IgD-negative memory B cell (primary cell): ENCODE measurements around the gene PDZD2. TPM values are rescaled to one million over a fixed set of nuclear protein-coding genes. Genes with fewer than 3 reads are reported as not detected.
"Not testable (repeated sequence)": the region's sequence is repeated elsewhere in the genome, so short reads cannot be mapped to it uniquely, and the experiment has no call there.

Experiments used
- H3K27ac Mint-ChIP-seq, 3 donors: one replicate each; pipeline ENCODE4 v1.8.0; 2020 to 2022; ENCODE audit warnings: mild to moderate bottlenecking in 3 of 3, mixed read lengths in 3 of 3, moderate library complexity in 1 of 3
- H3K27me3 Mint-ChIP-seq: one replicate; pipeline ENCODE4 v1.8.0; 2021; ENCODE audit warnings: mixed read lengths
- H3K36me3 Mint-ChIP-seq: one replicate; pipeline ENCODE4 v1.8.0; 2020; ENCODE audit warnings: mild to moderate bottlenecking, mixed read lengths
- H3K4me1 Mint-ChIP-seq, 3 donors: one replicate each; pipeline ENCODE4 v1.8.0; 2020 to 2022; ENCODE audit warnings: mixed read lengths in 3 of 3, mild to moderate bottlenecking in 1 of 3
- H3K4me3 Mint-ChIP-seq, 4 donors: one replicate each; pipeline ENCODE4 v1.8.0; 2020 to 2022; ENCODE audit warnings: mild to moderate bottlenecking in 4 of 4, mixed read lengths in 4 of 4, moderate library complexity in 3 of 4
- H3K9me3 Mint-ChIP-seq, 3 donors: one replicate each; pipeline ENCODE4 v1.8.0; 2020 to 2021; ENCODE audit warnings: mixed read lengths in 3 of 3, mild to moderate bottlenecking in 1 of 3
- polyA plus RNA-seq: library from polyadenylated mRNA; unstranded; fragments of 300-500 nt; fragmentation: Illumina TruSeq; gene quantifications from one replicate; pipeline ENCODE4 v1.2.3, GENCODE V29; 2021

The PDZD2 gene
- polyA plus RNA-seq, 1 donor from 2014 or later = 0.16 TPM

DNA sequence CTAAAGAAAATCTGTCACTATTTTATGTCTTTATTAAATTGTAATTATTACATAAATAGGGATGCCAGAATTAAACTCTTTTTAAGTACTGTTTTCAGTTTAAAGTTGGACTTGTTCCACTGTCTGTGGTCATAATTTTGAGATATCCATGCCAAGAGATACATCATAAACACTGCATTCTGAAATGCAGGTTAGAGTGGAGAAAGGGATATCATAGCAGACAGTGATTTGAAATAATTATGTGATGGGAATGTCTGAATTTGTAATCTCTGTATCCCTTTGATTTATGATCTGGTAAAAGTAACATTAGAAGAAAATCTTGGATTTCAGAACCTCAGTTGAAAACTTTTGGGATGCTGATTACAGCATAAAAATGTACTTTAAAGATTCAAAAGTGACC lies 313.1 kb downstream of the PDZD2 start:
- Mint-ChIP-seq H3K4me1 (no peaks in the 10 kb centered on the region), H3K27me3 (no peaks in the 10 kb centered on the region), H3K4me3 (no peak overlapping the region), H3K9me3 (no peaks in the 10 kb centered on the region), H3K36me3 (no peaks in the 10 kb centered on the region), H3K27ac (no peak overlapping the region)

DNA sequence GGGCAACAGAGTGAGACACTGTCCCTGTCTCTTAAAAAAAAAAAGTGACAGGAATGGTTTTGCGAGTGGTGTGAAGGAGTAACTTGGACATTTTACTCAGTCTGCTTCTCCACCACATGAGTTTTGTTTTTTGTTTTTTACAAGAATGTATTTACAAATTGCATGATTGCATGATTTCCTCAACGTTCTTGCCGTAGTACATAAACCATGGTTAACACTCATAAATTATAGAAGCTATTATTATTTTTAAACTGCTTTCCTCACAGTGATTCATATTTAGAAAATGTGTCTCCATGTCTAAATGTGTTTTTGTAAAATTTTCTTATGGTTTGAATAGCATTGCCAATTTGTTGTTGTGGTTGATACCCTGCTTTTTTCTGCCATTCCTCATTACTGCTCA lies 315.2 kb downstream of the PDZD2 start:
- Mint-ChIP-seq H3K36me3 (no peaks in the 10 kb centered on the region), H3K4me3 (no peak overlapping the region), H3K9me3 (peaks cover 0 to 3% (median 0%) of the 10 kb centered on the region in 3 donors), H3K27ac (no peak overlapping the region), H3K27me3 (peaks cover 3% of the 10 kb centered on the region), H3K4me1 (no peaks in the 10 kb centered on the region)

DNA sequence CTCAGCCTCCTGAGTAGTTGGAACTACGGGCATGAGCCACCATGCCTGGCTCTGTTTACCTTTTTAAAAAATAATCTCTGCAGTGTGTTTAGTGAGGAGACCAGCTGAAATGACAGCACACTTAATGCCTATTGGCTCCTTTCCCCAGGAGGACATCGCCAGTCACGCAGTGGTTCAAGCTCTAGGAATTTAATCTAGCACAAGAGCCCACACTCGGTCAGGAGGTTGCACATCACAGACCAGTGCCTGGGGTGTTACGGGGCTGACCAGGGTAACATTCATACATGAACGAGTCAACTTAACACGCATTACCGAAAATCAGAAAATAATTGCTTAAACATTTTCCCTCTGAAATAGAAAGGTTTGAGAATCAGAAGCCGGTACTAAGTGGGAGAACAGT lies 318.2 kb downstream of the PDZD2 start:
- Mint-ChIP-seq H3K27me3 (peaks cover 6% of the 10 kb centered on the region), H3K4me3 (no peak overlapping the region), H3K27ac (peak overlapping the region in 1 of 3 donors; percentile 40), H3K9me3 (peaks cover 0 to 3% (median 0%) of the 10 kb centered on the region in 3 donors), H3K4me1 (peaks cover 0 to 1% (median 0%) of the 10 kb centered on the region in 3 donors), H3K36me3 (no peaks in the 10 kb centered on the region)

DNA sequence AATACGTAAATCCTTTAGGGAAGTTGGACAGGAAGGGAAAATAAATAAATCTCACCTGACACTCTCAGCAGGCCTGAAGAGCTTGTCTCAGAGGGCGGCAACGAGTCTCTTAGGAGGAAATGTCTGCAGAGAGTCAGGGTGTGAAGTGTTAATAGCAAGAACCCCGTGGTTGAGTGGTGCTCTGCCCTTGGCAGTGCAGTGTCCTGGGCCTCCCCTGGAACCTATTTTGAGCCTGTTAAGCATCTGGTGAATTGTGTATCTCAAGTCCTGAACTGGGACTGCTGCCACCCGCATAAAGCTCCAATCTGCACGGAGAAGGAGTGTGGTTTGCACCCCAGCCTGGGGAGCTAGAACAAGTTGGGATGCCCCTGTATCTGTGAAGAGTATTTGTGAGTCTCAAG lies 323.4 kb downstream of the PDZD2 start:
- H3K27ac Mint-ChIP-seq = no peak overlapping the region
- H3K27me3 Mint-ChIP-seq = peaks cover 14% of the 10 kb centered on the region
- no peak overlapping the region for H3K4me3 Mint-ChIP-seq
- peaks cover 0 to 1% (median 0%) of the 10 kb centered on the region in 3 donors for H3K4me1 Mint-ChIP-seq
- no peaks in the 10 kb centered on the region for H3K36me3 Mint-ChIP-seq
- H3K9me3 Mint-ChIP-seq = peaks cover 0 to 3% (median 0%) of the 10 kb centered on the region in 3 donors

DNA sequence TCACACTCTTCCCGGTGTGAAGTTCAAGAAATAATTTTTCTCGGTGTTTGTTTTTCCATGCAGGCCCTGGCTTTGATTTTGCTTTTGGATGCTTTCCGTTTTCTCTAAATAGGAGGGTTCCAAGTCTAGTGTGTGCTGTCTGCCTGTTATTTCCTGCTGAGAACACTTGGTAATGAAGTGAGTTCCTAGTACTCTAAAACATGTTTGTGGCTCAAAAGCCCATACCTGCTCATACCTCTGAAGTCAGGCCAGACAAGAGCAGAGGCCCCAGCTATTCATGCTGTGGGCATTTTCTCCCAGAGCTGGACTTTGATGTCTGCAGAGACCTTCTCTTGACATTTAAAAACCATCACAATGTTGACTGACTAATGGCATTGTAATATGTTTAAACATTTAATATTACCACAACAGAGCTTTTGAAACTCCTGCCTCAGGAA lies 324.0 kb downstream of the PDZD2 start:
- H3K27me3 Mint-ChIP-seq = peaks cover 13% of the 10 kb centered on the region
- no peaks in the 10 kb centered on the region for H3K36me3 Mint-ChIP-seq
- peaks cover 0 to 1% (median 0%) of the 10 kb centered on the region in 3 donors for H3K4me1 Mint-ChIP-seq
- H3K27ac Mint-ChIP-seq = no peak overlapping the region
- no peaks in the 10 kb centered on the region for H3K9me3 Mint-ChIP-seq
- no peak overlapping the region for H3K4me3 Mint-ChIP-seq

DNA sequence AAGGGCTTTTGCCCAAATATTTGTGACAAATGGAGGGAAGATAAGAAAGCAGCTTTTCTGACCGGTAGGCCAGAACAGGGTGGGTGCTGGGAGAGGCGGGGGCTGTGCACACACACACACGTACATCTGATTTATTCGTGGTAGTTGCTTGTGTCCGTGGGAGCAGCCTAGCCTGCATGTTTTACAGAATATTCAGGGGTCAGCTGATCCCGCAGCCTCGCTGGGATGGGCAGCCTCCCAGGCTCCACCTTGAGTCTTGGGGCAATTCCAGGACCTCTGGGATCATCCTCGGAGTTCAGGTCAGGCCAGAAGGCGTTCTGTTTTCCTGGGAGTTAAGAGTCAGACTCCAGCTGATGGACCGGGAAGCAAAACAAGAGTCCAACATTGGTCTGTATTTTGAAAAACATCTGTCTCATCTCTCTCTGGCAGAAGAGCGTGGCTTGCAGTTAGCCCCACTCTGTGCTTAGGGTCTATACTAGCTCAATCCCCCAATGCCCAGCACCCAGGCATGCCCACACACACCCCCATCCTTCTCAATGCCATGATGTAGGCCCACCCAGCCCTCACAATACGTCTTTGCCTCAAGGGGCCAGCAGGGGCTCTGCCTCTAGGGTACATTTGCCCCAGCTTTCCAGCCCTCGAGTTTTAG lies 324.6 kb downstream of the PDZD2 start:
- Mint-ChIP-seq H3K36me3 (no peaks in the 10 kb centered on the region), H3K27me3 (peaks cover 11% of the 10 kb centered on the region), H3K9me3 (no peaks in the 10 kb centered on the region), H3K4me3 (no peak overlapping the region), H3K4me1 (peaks cover 0 to 1% (median 0%) of the 10 kb centered on the region in 3 donors), H3K27ac (no peak overlapping the region)

DNA sequence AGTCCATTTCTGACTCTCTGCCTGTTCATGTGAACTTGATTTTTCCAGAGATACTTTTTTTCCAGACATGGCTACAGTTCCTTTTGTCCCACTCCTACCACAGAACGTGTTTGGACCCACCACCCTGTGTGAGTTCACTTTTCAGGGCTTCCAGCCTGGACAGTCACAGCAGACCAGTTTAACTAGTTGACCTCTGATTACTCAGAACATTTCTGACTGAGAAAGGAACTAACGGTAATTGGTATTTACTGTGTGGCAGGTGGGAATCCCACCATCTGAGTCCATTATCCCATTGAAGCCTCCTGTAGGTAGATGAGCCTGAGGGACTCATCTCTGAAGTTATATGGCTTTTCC lies 325.1 kb downstream of the PDZD2 start:
- no peak overlapping the region for H3K27ac Mint-ChIP-seq
- H3K4me1 Mint-ChIP-seq = peaks cover 0 to 1% (median 0%) of the 10 kb centered on the region in 3 donors
- H3K27me3 Mint-ChIP-seq = peaks cover 11% of the 10 kb centered on the region
- no peak overlapping the region for H3K4me3 Mint-ChIP-seq
- H3K36me3 Mint-ChIP-seq = peaks cover 2% of the 10 kb centered on the region
- no peaks in the 10 kb centered on the region for H3K9me3 Mint-ChIP-seq

DNA sequence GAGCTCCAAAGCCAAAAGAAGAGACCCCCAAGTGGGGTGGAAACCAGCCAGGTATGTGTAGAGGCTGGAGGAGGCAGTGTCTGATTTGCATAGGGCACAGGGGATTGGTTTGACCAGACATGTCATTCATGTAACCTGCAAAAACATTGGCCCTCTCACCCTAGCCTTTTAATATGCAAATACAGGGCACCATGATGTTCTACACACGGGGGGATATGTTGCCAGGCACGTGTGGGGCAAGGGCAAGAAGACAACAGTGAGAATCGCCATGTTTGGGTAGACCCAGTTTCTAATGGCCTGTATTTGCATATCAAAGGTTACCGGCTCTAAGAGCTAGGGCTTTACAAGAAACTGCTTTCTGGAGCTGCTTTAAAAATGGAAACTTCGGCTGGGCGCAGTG lies 326.3 kb downstream of the PDZD2 start:
- H3K27me3 Mint-ChIP-seq = peaks cover 11% of the 10 kb centered on the region
- peaks cover 2% of the 10 kb centered on the region for H3K36me3 Mint-ChIP-seq
- H3K9me3 Mint-ChIP-seq = no peaks in the 10 kb centered on the region
- no peak overlapping the region for H3K4me3 Mint-ChIP-seq
- H3K4me1 Mint-ChIP-seq = peaks cover 0 to 1% (median 0%) of the 10 kb centered on the region in 3 donors
- no peak overlapping the region for H3K27ac Mint-ChIP-seq

DNA sequence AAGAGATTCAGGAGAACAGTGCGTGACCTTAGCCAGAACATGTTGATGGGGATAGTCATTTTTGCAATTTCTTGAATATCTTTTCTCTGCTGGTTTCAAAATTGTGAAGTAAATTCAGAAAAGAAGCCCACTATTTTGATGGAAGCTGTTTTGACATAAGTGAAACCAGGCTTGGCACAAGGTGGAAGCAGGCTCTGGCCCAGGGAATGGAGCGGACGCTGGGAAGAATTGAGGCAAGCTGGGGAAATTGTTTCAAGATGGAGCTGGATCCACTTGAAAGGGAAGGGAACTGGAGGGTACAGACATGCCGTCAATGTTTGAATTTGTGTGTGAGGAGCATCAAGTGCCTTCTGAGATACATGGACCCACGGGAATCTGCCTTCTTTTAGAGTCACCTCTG lies 328.0 kb downstream of the PDZD2 start:
- Mint-ChIP-seq H3K4me1 (peaks cover 0 to 1% (median 0%) of the 10 kb centered on the region in 3 donors), H3K36me3 (peaks cover 2% of the 10 kb centered on the region), H3K27ac (no peak overlapping the region), H3K27me3 (peaks cover 9% of the 10 kb centered on the region), H3K4me3 (no peak overlapping the region), H3K9me3 (peaks cover 0 to 3% (median 0%) of the 10 kb centered on the region in 3 donors)

DNA sequence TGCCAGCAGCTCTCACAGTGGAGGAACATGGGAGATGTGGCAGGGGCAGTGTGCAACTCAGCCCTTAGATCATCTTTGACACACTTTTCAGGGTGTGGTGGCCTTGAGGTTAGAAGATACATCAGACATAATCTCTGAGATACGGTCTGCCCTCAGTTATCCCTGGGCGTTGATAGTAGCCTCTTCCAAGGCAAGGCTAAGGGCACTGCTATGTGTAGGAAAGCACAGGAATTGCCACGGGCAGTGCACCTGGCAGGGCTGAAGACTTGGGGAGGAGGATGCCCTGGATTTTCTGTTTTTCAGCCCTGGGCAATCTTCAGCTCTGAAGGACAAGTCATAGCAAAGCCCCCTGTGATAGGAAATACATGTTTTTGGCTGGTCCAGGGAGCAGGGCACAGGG lies 328.5 kb downstream of the PDZD2 start:
- H3K36me3 Mint-ChIP-seq = peaks cover 2% of the 10 kb centered on the region

DNA sequence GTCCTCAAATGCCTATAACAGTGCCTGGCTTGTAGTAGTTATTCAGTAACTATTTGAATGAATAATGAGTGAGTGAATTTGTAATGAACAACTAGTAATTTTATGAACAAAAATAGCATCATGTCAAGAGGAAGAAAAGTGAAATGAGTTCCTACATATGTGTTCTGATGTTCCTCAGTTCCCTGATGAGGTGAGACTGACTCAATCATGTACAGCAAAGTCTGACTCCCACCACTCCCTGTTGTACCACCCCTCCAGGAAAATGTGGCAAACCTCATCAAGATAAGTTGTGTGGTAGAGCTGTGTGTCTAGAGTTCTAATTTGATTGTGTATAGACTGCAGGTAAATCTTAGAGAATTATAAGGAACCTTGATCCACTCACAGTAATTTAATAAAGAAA lies 333.6 kb downstream of the PDZD2 start:
- H3K9me3 Mint-ChIP-seq = peaks cover 0 to 3% (median 0%) of the 10 kb centered on the region in 3 donors
- H3K27me3 Mint-ChIP-seq = no peaks in the 10 kb centered on the region
- peaks cover 2% of the 10 kb centered on the region for H3K36me3 Mint-ChIP-seq
- H3K27ac Mint-ChIP-seq = no peak overlapping the region
- H3K4me3 Mint-ChIP-seq = no peak overlapping the region
- H3K4me1 Mint-ChIP-seq = peaks cover 4 to 6% (median 6%) of the 10 kb centered on the region in 3 donors

More for the DNA sequence above, 328.5 kb downstream of the PDZD2 start:
- H3K27ac Mint-ChIP-seq = peak overlapping the region in 1 of 3 donors; percentile 28
- peaks cover 7% of the 10 kb centered on the region for H3K27me3 Mint-ChIP-seq
- H3K4me3 Mint-ChIP-seq = no peak overlapping the region
- peaks cover 0 to 3% (median 0%) of the 10 kb centered on the region in 3 donors for H3K9me3 Mint-ChIP-seq
- no peaks in the 10 kb centered on the region for H3K4me1 Mint-ChIP-seq

DNA sequence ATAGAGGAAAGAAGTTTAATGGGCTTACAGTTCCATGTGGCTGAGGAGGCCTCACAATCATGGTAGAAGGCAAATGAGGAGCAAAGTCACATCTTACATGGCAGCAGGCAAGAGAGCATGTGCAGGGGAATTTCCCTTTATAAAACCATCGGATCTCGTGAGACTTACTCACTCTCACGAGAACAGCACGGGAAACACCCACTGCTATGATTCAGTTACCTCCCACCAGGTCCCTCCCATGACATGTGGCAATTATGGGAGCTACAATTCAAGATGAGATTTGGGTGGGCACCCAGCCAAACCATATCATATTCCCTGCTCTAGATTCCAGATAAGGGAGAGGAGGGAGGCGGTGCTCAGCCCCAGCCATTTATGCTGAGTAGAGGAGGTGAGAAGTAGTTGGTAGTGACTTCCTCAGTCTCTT lies 336.3 kb downstream of the PDZD2 start:
- not testable (repeated sequence) for H3K36me3 Mint-ChIP-seq, H3K4me1 Mint-ChIP-seq, H3K27ac Mint-ChIP-seq, H3K27me3 Mint-ChIP-seq, H3K4me3 Mint-ChIP-seq, H3K9me3 Mint-ChIP-seq

DNA sequence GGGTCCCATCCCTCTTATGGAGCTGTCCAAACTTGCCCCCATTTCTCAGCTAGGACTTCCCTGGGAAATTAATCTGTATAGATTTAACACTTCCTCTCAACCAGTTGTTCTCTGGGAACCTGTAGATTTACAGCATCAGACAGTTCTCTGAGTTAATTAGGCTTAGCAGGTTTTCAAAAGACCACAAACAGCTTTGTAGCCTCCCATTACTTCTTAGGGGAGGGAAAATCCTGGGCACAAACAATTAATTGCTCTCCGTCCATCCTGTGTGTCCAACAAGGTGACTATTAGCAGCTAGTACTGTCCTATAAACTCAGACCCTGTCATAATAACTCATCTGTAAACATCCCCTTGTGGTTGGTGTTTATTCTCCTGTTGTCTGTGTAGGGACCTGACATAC lies 337.2 kb downstream of the PDZD2 start:
- H3K4me3 Mint-ChIP-seq = no peak overlapping the region
- no peaks in the 10 kb centered on the region for H3K36me3 Mint-ChIP-seq
- H3K27me3 Mint-ChIP-seq = no peaks in the 10 kb centered on the region
- no peak overlapping the region for H3K27ac Mint-ChIP-seq
- no peaks in the 10 kb centered on the region for H3K9me3 Mint-ChIP-seq
- peaks cover 4 to 6% (median 6%) of the 10 kb centered on the region in 3 donors for H3K4me1 Mint-ChIP-seq

DNA sequence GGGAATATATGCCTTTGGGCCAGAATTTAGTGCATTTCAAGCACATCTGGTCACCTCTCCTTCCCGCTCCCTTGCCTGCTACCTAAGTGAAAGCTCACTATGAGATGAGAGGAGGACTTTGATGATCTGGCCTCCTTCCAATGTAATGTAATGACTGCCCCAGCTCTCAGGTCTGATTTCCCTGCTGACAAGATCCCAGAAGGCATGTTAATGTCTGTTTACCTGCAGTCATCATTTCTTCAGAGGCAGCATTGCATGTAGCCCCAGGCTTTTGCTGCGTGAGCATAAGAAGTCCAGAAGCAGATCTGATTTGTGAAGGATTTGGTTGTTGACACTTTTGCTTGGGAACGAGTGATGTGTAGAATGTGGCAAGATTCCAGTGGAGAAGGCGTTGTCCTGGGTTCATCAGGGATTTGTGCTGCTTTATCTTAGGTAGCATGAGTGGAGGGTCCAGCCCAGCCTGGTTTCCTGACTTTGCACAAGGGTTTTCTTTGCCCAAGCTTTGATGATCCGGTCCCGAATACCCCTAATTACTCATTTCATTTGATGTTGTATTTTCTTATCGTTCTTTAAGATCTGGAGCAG lies 342.5 kb downstream of the PDZD2 start:
- H3K27ac Mint-ChIP-seq = no peak overlapping the region
- no peaks in the 10 kb centered on the region for H3K4me1 Mint-ChIP-seq
- no peak overlapping the region for H3K4me3 Mint-ChIP-seq
- no peaks in the 10 kb centered on the region for H3K9me3 Mint-ChIP-seq
- no peaks in the 10 kb centered on the region for H3K36me3 Mint-ChIP-seq
- no peaks in the 10 kb centered on the region for H3K27me3 Mint-ChIP-seq

DNA sequence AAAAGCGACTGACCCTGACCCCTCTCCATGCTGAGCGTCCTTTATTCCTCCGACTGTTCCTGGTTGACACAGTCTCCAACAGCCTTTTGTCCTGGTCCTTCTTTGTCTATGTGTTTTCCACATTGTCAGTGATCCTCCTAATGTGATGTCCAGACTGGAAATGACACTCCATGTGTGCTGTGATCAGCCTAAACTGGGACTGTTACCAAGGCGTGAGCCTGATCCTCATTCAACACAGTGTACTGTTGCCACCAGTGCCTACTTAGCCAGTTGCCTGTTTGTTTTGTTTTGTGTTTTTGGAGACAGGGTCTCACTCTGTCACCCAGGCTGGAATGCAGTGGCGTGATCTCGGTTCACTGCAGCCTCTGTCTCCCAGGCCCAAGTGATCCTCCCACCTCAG lies 343.1 kb downstream of the PDZD2 start:
- H3K9me3 Mint-ChIP-seq = no peaks in the 10 kb centered on the region

DNA sequence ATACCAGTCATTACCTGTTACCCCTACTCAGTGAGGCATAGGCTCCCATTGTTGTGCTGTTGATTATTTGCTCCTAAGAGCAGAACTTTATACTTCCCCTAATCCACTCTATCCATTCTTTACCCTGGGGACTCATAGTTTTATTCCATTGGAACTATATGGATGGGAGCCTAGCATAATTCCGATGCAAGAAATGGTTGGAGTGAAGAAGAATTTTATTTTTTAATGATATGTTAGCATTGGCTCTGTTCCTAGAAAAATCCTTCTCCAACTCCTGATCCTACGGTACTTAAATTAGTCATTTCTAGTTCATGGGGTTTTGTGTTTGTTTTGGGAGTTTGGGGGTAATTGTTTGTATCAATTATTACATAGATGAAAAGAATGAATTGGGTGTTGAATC lies 343.7 kb downstream of the PDZD2 start:
- Mint-ChIP-seq H3K4me1 (no peaks in the 10 kb centered on the region), H3K27ac (no peak overlapping the region), H3K27me3 (no peaks in the 10 kb centered on the region), H3K4me3 (no peak overlapping the region), H3K9me3 (no peaks in the 10 kb centered on the region), H3K36me3 (no peaks in the 10 kb centered on the region)

More for the DNA sequence above, 343.1 kb downstream of the PDZD2 start:
- Mint-ChIP-seq H3K4me1 (no peaks in the 10 kb centered on the region), H3K27me3 (no peaks in the 10 kb centered on the region), H3K4me3 (no peak overlapping the region), H3K36me3 (no peaks in the 10 kb centered on the region), H3K27ac (no peak overlapping the region)
